Neural progenitor cell (in vitro differentiated cells): Measurements from ENCODE around the gene ADCK1.

ENCODE experiments used
- CTCF ChIP-seq: fragments of 200-600 bp; sonication (generic); IDR thresholded peaks from 2 replicates; pipeline ENCODE4 v1.5.1; 2017; ENCODE audit warnings: antibody characterized with exemption, mild to moderate bottlenecking
- EZH2phosphoT487 ChIP-seq: fragments of 200-600 bp; sonication (generic); IDR thresholded peaks from 2 replicates; pipeline ENCODE4 v1.6.1; 2017; ENCODE audit warnings: antibody characterized with exemption

- TF ChIP-seq CTCF, result no peak
- TF ChIP-seq EZH2phosphoT487, result no peak
Measured at GRCh38 chr14:77886010-77886409, 86.1 kb downstream of the ADCK1 start.
